ENCODE results near the gene TOR1AIP2. TPM values are rescaled to one million over a fixed set of nuclear protein-coding genes. Genes with fewer than 3 reads are reported as not detected.

The TOR1AIP2 gene
- total and polyA plus RNA-seq, 3 experiments from 2014 or later, result 10.1 to 71.6 (median 71.4) TPM

- Mint-ChIP-seq H3K9me3 (no peaks in the 10 kb centered on the region), H3K27ac (peak overlapping the region in 4 of 8 donors; percentile 52 to 77 (median 68)), H3K36me3 (peaks cover 0 to 44% (median 10%) of the 10 kb centered on the region in 3 donors), H3K4me3 (no peak overlapping the region), H3K4me1 (peaks cover 5 to 29% (median 19%) of the 10 kb centered on the region in 3 donors), H3K27me3 (no peaks in the 10 kb centered on the region)
- Histone ChIP-seq H3K9me3 (ENCODE audit: low read length) (no peaks in the 10 kb centered on the region), H3K36me3 (ENCODE audit: insufficient read depth, low read length) (peaks cover 19% of the 10 kb centered on the region), H3K27ac (ENCODE audit: low read depth, low read length) (no peak overlapping the region), H3K27me3 (ENCODE audit: insufficient read depth, low read length, poor library complexity, severe bottlenecking) (no peaks in the 10 kb centered on the region), H3K4me1 (ENCODE audit: insufficient read depth, low read length) (no peaks in the 10 kb centered on the region), H3K4me3 (ENCODE audit: low read length) (no peak overlapping the region)
- ChIA-PET POLR2A (interaction anchor here (0.7 kb wide), 1 partner anchor 44 kb away, joined by 3 read pairs; no protein-coding TSS in a partner anchor), CTCF (no interaction called here)
- DNase-seq, result no peak
Observed at GRCh38 chr1:179921472-179921871, 43.9 kb upstream of the TOR1AIP2 start.

GRCh38 chr1:179917601-179918429, 40.2 kb upstream of the TOR1AIP2 start:
- H3K27ac ChIP-seq (ENCODE audit: low read depth, low read length), result no peak overlapping the region
- peaks cover 37% of the 10 kb centered on the region for H3K36me3 ChIP-seq (ENCODE audit: insufficient read depth, low read length)
- no peaks in the 10 kb centered on the region for H3K27me3 ChIP-seq (ENCODE audit: insufficient read depth, low read length, poor library complexity, severe bottlenecking)
- POLR2A ChIA-PET, result no interaction called here
- Mint-ChIP-seq H3K27me3 (no peaks in the 10 kb centered on the region), H3K27ac (peak overlapping the region in 7 of 8 donors; percentile 71 to 96 (median 76)), H3K36me3 (peaks cover 0 to 74% (median 14%) of the 10 kb centered on the region in 3 donors), H3K4me3 (peak overlapping the region in 4 of 7 donors; percentile 8 to 47 (median 22)), H3K4me1 (peaks cover 5 to 25% (median 19%) of the 10 kb centered on the region in 3 donors), H3K9me3 (no peaks in the 10 kb centered on the region)
- no peak for DNase-seq
- no peak overlapping the region for H3K4me3 ChIP-seq (ENCODE audit: low read length)
- CTCF ChIA-PET, result no interaction called here
- H3K4me1 ChIP-seq (ENCODE audit: insufficient read depth, low read length), result no peaks in the 10 kb centered on the region
- H3K9me3 ChIP-seq (ENCODE audit: low read length), result no peaks in the 10 kb centered on the region

- no peak overlapping the region for H3K4me3 ChIP-seq (ENCODE audit: low read length)
- no peak overlapping the region for H3K27ac ChIP-seq (ENCODE audit: low read depth, low read length)
- H3K4me1 Mint-ChIP-seq, result peaks cover 12 to 18% (median 15%) of the 10 kb centered on the region in 3 donors
- ChIA-PET POLR2A (no interaction called here), CTCF (interaction anchor here (0.9 kb wide), 1 partner anchor 44 kb away, joined by 3 read pairs; no protein-coding TSS in a partner anchor)
- no peaks in the 10 kb centered on the region for H3K4me1 ChIP-seq (ENCODE audit: insufficient read depth, low read length)
- no peak overlapping the region for H3K4me3 Mint-ChIP-seq
- H3K9me3 ChIP-seq (ENCODE audit: low read length), result no peaks in the 10 kb centered on the region
- H3K27ac Mint-ChIP-seq, result peak overlapping the region in 2 of 8 donors; percentile 61 to 76
- peaks cover 3 to 76% (median 20%) of the 10 kb centered on the region in 3 donors for H3K36me3 Mint-ChIP-seq
- H3K36me3 ChIP-seq (ENCODE audit: insufficient read depth, low read length), result peaks cover 35% of the 10 kb centered on the region
- no peaks in the 10 kb centered on the region for H3K9me3 Mint-ChIP-seq
- no peaks in the 10 kb centered on the region for H3K27me3 ChIP-seq (ENCODE audit: insufficient read depth, low read length, poor library complexity, severe bottlenecking)
- H3K27me3 Mint-ChIP-seq, result no peaks in the 10 kb centered on the region
- no peak for DNase-seq
Observed at GRCh38 chr1:179911812-179912211, 34.2 kb upstream of the TOR1AIP2 start.

GRCh38 chr1:179910934-179911333, 33.3 kb upstream of the TOR1AIP2 start:
- no peaks in the 10 kb centered on the region for H3K9me3 Mint-ChIP-seq
- peaks cover 12 to 21% (median 15%) of the 10 kb centered on the region in 3 donors for H3K4me1 Mint-ChIP-seq
- Histone ChIP-seq H3K27ac (ENCODE audit: low read depth, low read length) (no peak overlapping the region), H3K4me3 (ENCODE audit: low read length) (no peak overlapping the region), H3K27me3 (ENCODE audit: insufficient read depth, low read length, poor library complexity, severe bottlenecking) (no peaks in the 10 kb centered on the region), H3K4me1 (ENCODE audit: insufficient read depth, low read length) (no peaks in the 10 kb centered on the region), H3K9me3 (ENCODE audit: low read length) (no peaks in the 10 kb centered on the region), H3K36me3 (ENCODE audit: insufficient read depth, low read length) (peaks cover 35% of the 10 kb centered on the region)
- peak overlapping the region in 3 of 8 donors; percentile 32 to 76 (median 61) for H3K27ac Mint-ChIP-seq
- H3K27me3 Mint-ChIP-seq, result no peaks in the 10 kb centered on the region
- no peak for DNase-seq
- CTCF ChIA-PET, result no interaction called here
- POLR2A ChIA-PET, result no interaction called here
- H3K36me3 Mint-ChIP-seq, result peaks cover 3 to 73% (median 24%) of the 10 kb centered on the region in 3 donors
- no peak overlapping the region for H3K4me3 Mint-ChIP-seq

- Histone ChIP-seq H3K4me3 (ENCODE audit: low read length) (no peak overlapping the region), H3K27me3 (ENCODE audit: insufficient read depth, low read length, poor library complexity, severe bottlenecking) (no peaks in the 10 kb centered on the region), H3K27ac (ENCODE audit: low read depth, low read length) (no peak overlapping the region), H3K4me1 (ENCODE audit: insufficient read depth, low read length) (peaks cover 44% of the 10 kb centered on the region), H3K36me3 (ENCODE audit: insufficient read depth, low read length) (peaks cover 29% of the 10 kb centered on the region), H3K9me3 (ENCODE audit: low read length) (no peaks in the 10 kb centered on the region)
- Mint-ChIP-seq H3K27ac (peak overlapping the region in 1 of 8 donors; percentile 68), H3K4me1 (peaks cover 38 to 51% (median 50%) of the 10 kb centered on the region in 3 donors), H3K27me3 (no peaks in the 10 kb centered on the region), H3K4me3 (no peak overlapping the region), H3K36me3 (peaks cover 4 to 80% (median 4%) of the 10 kb centered on the region in 3 donors), H3K9me3 (no peaks in the 10 kb centered on the region)
- CTCF ChIA-PET, result no interaction called here
- DNase-seq, result no peak
- POLR2A ChIA-PET, result no interaction called here
Observed at GRCh38 chr1:179889589-179889988, 12.0 kb upstream of the TOR1AIP2 start.

- Histone ChIP-seq H3K36me3 (ENCODE audit: insufficient read depth, low read length) (peaks cover 26% of the 10 kb centered on the region), H3K4me3 (ENCODE audit: low read length) (no peak overlapping the region)
Observed at GRCh38 chr1:179888071-179888470, 10.5 kb upstream of the TOR1AIP2 start.

GRCh38 chr1:179883745-179884138, 6.1 kb upstream of the TOR1AIP2 start:
- H3K36me3 ChIP-seq (ENCODE audit: insufficient read depth, low read length), result peaks cover 14% of the 10 kb centered on the region
- no peaks in the 10 kb centered on the region for H3K9me3 ChIP-seq (ENCODE audit: low read length)
- DNase-seq, result peak; percentile 28 to 76 (median 49)
- H3K27ac ChIP-seq (ENCODE audit: low read depth, low read length), result peak overlapping the region; percentile 100
- ChIA-PET CTCF (interaction anchor here (1.1 to 3.1 kb wide), 4 partner anchors 14 to 71 kb away, joined by 3 to 18 read pairs (median 12); partner anchors contain the start of gene CEP350), POLR2A (interaction anchor here (0.6 to 3.8 kb wide), 6 partner anchors 11 to 618 kb away, joined by 3 to 47 read pairs (median 6); partner anchors contain the start of genes ACBD6 and CEP350)
- H3K4me1 ChIP-seq (ENCODE audit: insufficient read depth, low read length), result peaks cover 58% of the 10 kb centered on the region
- Mint-ChIP-seq H3K36me3 (peaks cover 4 to 63% (median 5%) of the 10 kb centered on the region in 3 donors), H3K27me3 (no peaks in the 10 kb centered on the region), H3K9me3 (no peaks in the 10 kb centered on the region), H3K27ac (peak overlapping the region; percentile 99 to 100 (median 100)), H3K4me3 (peak overlapping the region; percentile 93 to 98 (median 95)), H3K4me1 (peaks cover 59 to 78% (median 72%) of the 10 kb centered on the region in 3 donors)
- no peaks in the 10 kb centered on the region for H3K27me3 ChIP-seq (ENCODE audit: insufficient read depth, low read length, poor library complexity, severe bottlenecking)
- H3K4me3 ChIP-seq (ENCODE audit: low read length), result peak overlapping the region; percentile 98

More at GRCh38 chr1:179888071-179888470, 10.5 kb upstream of the TOR1AIP2 start:
- Mint-ChIP-seq H3K27me3 (no peaks in the 10 kb centered on the region), H3K4me1 (peaks cover 50 to 64% (median 64%) of the 10 kb centered on the region in 3 donors), H3K9me3 (no peaks in the 10 kb centered on the region), H3K4me3 (peak overlapping the region in 5 of 7 donors; percentile 0 to 45 (median 3)), H3K36me3 (peaks cover 4 to 79% (median 6%) of the 10 kb centered on the region in 3 donors), H3K27ac (peak overlapping the region in 5 of 8 donors; percentile 2 to 62 (median 25))
- no peak for DNase-seq
- H3K27ac ChIP-seq (ENCODE audit: low read depth, low read length), result no peak overlapping the region
- ChIA-PET CTCF (interaction anchor here (1.2 kb wide), 1 partner anchor 11 kb away, joined by 3 read pairs; no protein-coding TSS in a partner anchor), POLR2A (interaction anchor here (0.6 kb wide), 1 partner anchor 13 kb away, joined by 5 read pairs; no protein-coding TSS in a partner anchor)
- H3K27me3 ChIP-seq (ENCODE audit: insufficient read depth, low read length, poor library complexity, severe bottlenecking), result no peaks in the 10 kb centered on the region
- no peaks in the 10 kb centered on the region for H3K9me3 ChIP-seq (ENCODE audit: low read length)
- peaks cover 57% of the 10 kb centered on the region for H3K4me1 ChIP-seq (ENCODE audit: insufficient read depth, low read length)
